Measurements from ENCODE around the gene SLC6A1. TPM values are rescaled to one million over a fixed set of nuclear protein-coding genes. Genes with fewer than 3 reads are reported as not detected.
"Not testable (repeated sequence)": the region's sequence is repeated elsewhere in the genome, so short reads cannot be mapped to it uniquely, and the experiment has no call there.

SLC6A1 gene
- total RNA-seq, 4 donors from 2014 or later = 3.9 to 7.3 (median 5.4) TPM

GRCh38 chr3:11071096-11071755, 78.7 kb downstream of the SLC6A1 start:
- Histone ChIP-seq H3K9me3 (peaks cover 0 to 30% (median 0%) of the 10 kb centered on the region in 4 donors), H3K4me3 (no peak overlapping the region), H3K36me3 (no peaks in the 10 kb centered on the region), H3K27me3 (no peaks in the 10 kb centered on the region), H3K27ac (no peak overlapping the region), H3K4me1 (no peaks in the 10 kb centered on the region)
- WGBS, 2 donors = 83 to 93% methylated on average over 16 to 26 of the region's 26 CpGs
- no peak for DNase-seq (ENCODE audit: low spot score in 2 of 2)
- TF ChIP-seq POLR2A (IDR thresholded peaks at IDR 0.05) (no peak), EP300 (IDR thresholded peaks at IDR 0.05) (no peak)
- TF ChIP-seq, protein P1, sequence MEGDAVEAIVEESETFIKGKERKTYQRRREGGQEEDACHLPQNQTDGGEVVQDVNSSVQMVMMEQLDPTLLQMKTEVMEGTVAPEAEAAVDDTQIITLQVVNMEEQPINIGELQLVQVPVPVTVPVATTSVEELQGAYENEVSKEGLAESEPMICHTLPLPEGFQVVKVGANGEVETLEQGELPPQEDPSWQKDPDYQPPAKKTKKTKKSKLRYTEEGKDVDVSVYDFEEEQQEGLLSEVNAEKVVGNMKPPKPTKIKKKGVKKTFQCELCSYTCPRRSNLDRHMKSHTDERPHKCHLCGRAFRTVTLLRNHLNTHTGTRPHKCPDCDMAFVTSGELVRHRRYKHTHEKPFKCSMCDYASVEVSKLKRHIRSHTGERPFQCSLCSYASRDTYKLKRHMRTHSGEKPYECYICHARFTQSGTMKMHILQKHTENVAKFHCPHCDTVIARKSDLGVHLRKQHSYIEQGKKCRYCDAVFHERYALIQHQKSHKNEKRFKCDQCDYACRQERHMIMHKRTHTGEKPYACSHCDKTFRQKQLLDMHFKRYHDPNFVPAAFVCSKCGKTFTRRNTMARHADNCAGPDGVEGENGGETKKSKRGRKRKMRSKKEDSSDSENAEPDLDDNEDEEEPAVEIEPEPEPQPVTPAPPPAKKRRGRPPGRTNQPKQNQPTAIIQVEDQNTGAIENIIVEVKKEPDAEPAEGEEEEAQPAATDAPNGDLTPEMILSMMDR (IDR thresholded peaks at IDR 0.05) = no peak

- H3K4me3 ChIP-seq = no peak overlapping the region
- WGBS, 2 donors = 66 to 72% methylated on average over 5 of the region's 5 CpGs
- H3K27ac ChIP-seq = no peak overlapping the region
- no peaks in the 10 kb centered on the region for H3K4me1 ChIP-seq
- H3K27me3 ChIP-seq = no peaks in the 10 kb centered on the region
- peaks cover 0 to 27% (median 0%) of the 10 kb centered on the region in 4 donors for H3K9me3 ChIP-seq
- TF ChIP-seq, protein P1 (IDR thresholded peaks at IDR 0.05) = no peak
- no peak for TF ChIP-seq POLR2A (IDR thresholded peaks at IDR 0.05)
- H3K36me3 ChIP-seq = no peaks in the 10 kb centered on the region
- DNase-seq (ENCODE audit: low spot score in 2 of 2) = no peak
These were observed 80.1 kb downstream of the SLC6A1 start for GRCh38 chr3:11072631-11073030.

DNA sequence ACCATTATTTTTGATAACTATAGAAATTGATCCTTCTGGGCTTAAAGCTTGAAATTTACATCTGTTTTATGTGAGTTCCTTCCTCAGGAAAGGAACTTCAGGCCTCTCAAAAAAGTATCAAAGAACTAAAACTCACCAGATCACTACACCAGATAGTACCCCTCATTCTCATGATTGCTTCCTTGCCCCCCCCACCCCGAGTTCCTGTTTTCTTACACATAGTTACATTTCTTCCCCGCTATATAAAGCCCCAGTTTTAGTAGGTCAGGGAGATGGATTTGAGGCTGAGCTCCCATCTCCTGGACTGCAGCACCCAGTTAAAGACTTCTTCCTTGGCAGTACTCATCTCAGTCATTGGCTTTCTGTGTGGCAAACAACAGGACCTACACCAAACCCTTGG, 81.5 kb downstream of the SLC6A1 start:
- Histone ChIP-seq H3K4me3 (no peak overlapping the region), H3K9me3 (peaks cover 0 to 19% (median 0%) of the 10 kb centered on the region in 4 donors), H3K27me3 (no peaks in the 10 kb centered on the region), H3K27ac (no peak overlapping the region), H3K4me1 (no peaks in the 10 kb centered on the region), H3K36me3 (no peaks in the 10 kb centered on the region)
- 61 to 65% methylated on average over 2 of the region's 2 CpGs for WGBS, 2 donors
- TF ChIP-seq POLR2A (IDR thresholded peaks at IDR 0.05) = no peak
- TF ChIP-seq, protein P1 (IDR thresholded peaks at IDR 0.05) = no peak
- no peak for TF ChIP-seq EP300 (IDR thresholded peaks at IDR 0.05)
- DNase-seq (ENCODE audit: low spot score in 2 of 2) = no peak

DNA sequence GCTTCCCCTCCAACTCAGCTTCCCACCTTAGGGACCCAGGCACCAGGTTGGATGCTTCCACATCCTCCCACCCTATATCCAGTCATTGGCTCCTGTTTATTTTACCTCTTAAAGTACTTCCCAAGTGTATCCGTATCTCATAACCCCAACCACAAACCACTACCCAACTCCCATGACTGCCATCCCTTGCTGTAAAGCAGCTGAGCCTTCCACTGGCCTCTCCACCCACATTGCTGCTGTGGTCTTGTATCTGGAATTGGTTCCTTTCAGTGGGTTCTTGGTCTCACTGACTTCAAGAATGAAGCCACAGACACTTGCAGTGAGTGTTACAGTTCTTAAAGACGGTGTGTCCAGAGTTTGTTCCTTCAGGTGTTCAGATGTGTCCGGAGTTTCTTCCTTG, 81.9 kb downstream of the SLC6A1 start:
- H3K9me3 ChIP-seq = peaks cover 0 to 19% (median 0%) of the 10 kb centered on the region in 4 donors
- H3K36me3 ChIP-seq = no peaks in the 10 kb centered on the region
- H3K27ac ChIP-seq = no peak overlapping the region
- no peaks in the 10 kb centered on the region for H3K27me3 ChIP-seq
- H3K4me3 ChIP-seq = no peak overlapping the region
- no peak for TF ChIP-seq POLR2A (IDR thresholded peaks at IDR 0.05)
- TF ChIP-seq, protein P1 (IDR thresholded peaks at IDR 0.05) = no peak
- no peak for TF ChIP-seq EP300 (IDR thresholded peaks at IDR 0.05)
- no peak for DNase-seq (ENCODE audit: low spot score in 2 of 2)
- peaks cover 0 to 2% (median 0%) of the 10 kb centered on the region in 4 donors for H3K4me1 ChIP-seq
- WGBS, 2 donors = 74 to 88% methylated on average over 3 of the region's 3 CpGs

DNA sequence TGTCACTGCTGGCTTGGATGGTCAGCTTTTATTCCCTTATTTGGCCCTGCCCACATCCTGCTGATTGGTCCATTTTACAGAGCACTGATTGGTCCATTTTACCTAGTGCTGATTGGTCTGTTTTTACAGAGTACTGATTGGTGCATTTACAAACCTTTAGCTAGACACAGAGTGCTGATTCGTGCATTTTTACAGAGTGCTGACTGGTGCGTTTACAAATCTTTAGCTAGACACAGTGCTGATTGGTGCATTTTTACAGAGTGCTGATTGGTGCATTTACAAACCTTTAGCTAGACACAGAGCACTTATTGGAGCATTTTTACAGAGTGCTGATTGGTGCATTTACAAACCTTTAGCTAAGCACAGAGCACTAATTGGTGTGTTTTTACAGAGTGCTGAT, 82.6 kb downstream of the SLC6A1 start:
- peaks cover 0 to 16% (median 0%) of the 10 kb centered on the region in 4 donors for H3K9me3 ChIP-seq
- not testable (repeated sequence) for H3K4me1 ChIP-seq; H3K36me3 ChIP-seq; H3K4me3 ChIP-seq; H3K27me3 ChIP-seq; DNase-seq (ENCODE audit: low spot score in 2 of 2); H3K27ac ChIP-seq
- WGBS, 2 donors = 91 to 93% methylated on average over 2 of the region's 2 CpGs
